HepG2 (cell line): ENCODE results near the gene RAB6B. TPM values are rescaled to one million over a fixed set of nuclear protein-coding genes. Genes with fewer than 3 reads are reported as not detected.

ENCODE experiments used
- EHMT2 ChIP-seq: fragments of 200-600 bp; sonication (generic); IDR thresholded peaks from 2 replicates; pipeline ENCODE4 v1.7.0; 2017; ENCODE audit warnings: antibody characterized with exemption, low read depth, low read length, borderline replicate concordance
- HNRNPK ChIP-seq: fragments of 200-400 bp; formaldehyde crosslinking; IDR thresholded peaks from 2 replicates; pipeline ENCODE4 v1.6.1; 2018; ENCODE audit warnings: low read length, low read depth, moderate library complexity, mild to moderate bottlenecking; ENCODE audit not compliant: poor library complexity, severe bottlenecking
- MTA1 ChIP-seq: sonication (generic); formaldehyde crosslinking; IDR thresholded peaks from 2 replicates; pipeline ENCODE4 v1.4.0; 2020; ENCODE audit warnings: missing genetic modification reagents, mild to moderate bottlenecking, borderline replicate concordance
- MTF1 ChIP-seq: sonication (generic); formaldehyde crosslinking; IDR thresholded peaks from 2 replicates; pipeline ENCODE4 v1.5.0; 2020; ENCODE audit warnings: missing genetic modification reagents
- MYC ChIP-seq: sonication (generic); formaldehyde crosslinking; IDR thresholded peaks from 2 replicates; pipeline ENCODE4 v1.9.0; 2021; ENCODE audit warnings: missing genetic modification reagents, borderline replicate concordance
- NCOA2 ChIP-seq: sonication (generic); formaldehyde crosslinking; IDR thresholded peaks from 2 replicates; pipeline ENCODE4 v1.8.0; 2022; ENCODE audit warnings: inconsistent platforms
- NCOA5 ChIP-seq: sonication (generic); formaldehyde crosslinking; IDR thresholded peaks from 2 replicates; pipeline ENCODE4 v1.4.0; 2020; ENCODE audit warnings: missing genetic modification reagents
- SIX1 ChIP-seq: sonication (generic); formaldehyde crosslinking; IDR thresholded peaks from 2 replicates; pipeline ENCODE4 v1.4.0; 2020; ENCODE audit warnings: missing genetic modification reagents, borderline replicate concordance
- ZHX1 ChIP-seq: sonication (generic); formaldehyde crosslinking; IDR thresholded peaks from 2 replicates; pipeline ENCODE4 v1.8.1; 2022; ENCODE audit warnings: low read depth, mild to moderate bottlenecking, missing genetic modification reagents
- ZNF556 ChIP-seq: sonication (generic); formaldehyde crosslinking; IDR thresholded peaks from 2 replicates; pipeline ENCODE4 v1.4.0; 2020; ENCODE audit warnings: mild to moderate bottlenecking, missing genetic modification reagents, borderline replicate concordance
- ZNF605 ChIP-seq: sonication (generic); formaldehyde crosslinking; IDR thresholded peaks from 2 replicates; pipeline ENCODE4 v1.8.0; 2022; ENCODE audit warnings: mild to moderate bottlenecking, missing genetic modification reagents
- ZNF713 ChIP-seq: sonication (generic); formaldehyde crosslinking; IDR thresholded peaks from 2 replicates; pipeline ENCODE4 v1.4.0; 2020; ENCODE audit warnings: mild to moderate bottlenecking, missing genetic modification reagents
- ZNF775 ChIP-seq: sonication (generic); formaldehyde crosslinking; IDR thresholded peaks from 2 replicates; pipeline ENCODE4 v1.4.0; 2020; ENCODE audit warnings: missing genetic modification reagents, mild to moderate bottlenecking, moderate library complexity, borderline replicate concordance
- polyA plus RNA-seq, 8 experiments: library from polyadenylated mRNA; depleted of rRNA in 3 of 8; stranded (reverse) in 7 of 8; unstranded in 1 of 8; fragments of >200 nt; fragmentation: Illumina TruSeq in 4 of 8; extraction: Trizol in 4 of 8; gene quantifications; 2 replicates each; pipeline versions ENCODE4 v1.2.1 to v1.2.3, GENCODE V29; 2011 to 2016; ENCODE audit warnings: low read depth in 4 of 8, missing spikeins in 1 of 8, mixed read lengths in 1 of 8; ENCODE audit not compliant: insufficient read depth in 1 of 8
- total RNA-seq, 5 experiments: library from RNA; depleted of rRNA; stranded (reverse); fragments of >200 nt; fragmentation: Illumina TruSeq; extraction: Trizol; gene quantifications; 2 replicates each; pipeline ENCODE4 v1.2.3, GENCODE V29; 2016; ENCODE audit warnings: low read depth in 1 of 5
- TF ChIP-seq, protein P1 (sequence below): sonication (generic); formaldehyde crosslinking; IDR thresholded peaks from 2 replicates; pipeline ENCODE4 v1.4.0; 2020; ENCODE audit warnings: missing genetic modification reagents, mild to moderate bottlenecking, borderline replicate concordance
- TF ChIP-seq, protein P2 (sequence below), 2 experiments: sonication (generic) in 1 of 2; formaldehyde crosslinking in 1 of 2; IDR thresholded peaks; 2 replicates each; pipeline versions ENCODE4 v1.5.1 to v1.6.1; 2011 to 2020; ENCODE audit warnings: borderline replicate concordance in 1 of 2, low read depth in 1 of 2, low read length in 1 of 2, mild to moderate bottlenecking in 1 of 2, missing genetic modification reagents in 1 of 2, moderate library complexity in 1 of 2
- TF ChIP-seq, protein P3 (sequence below): sonication (generic); formaldehyde crosslinking; IDR thresholded peaks from 2 replicates; pipeline ENCODE4; 2020; ENCODE audit warnings: missing genetic modification reagents, mild to moderate bottlenecking, borderline replicate concordance

The RAB6B gene
- total and polyA plus RNA-seq, 2 of the 13 experiments (the other 11 are each of a cell fraction or from before 2014, with no cell fraction given): 0.16 TPM; not detected in 1

GRCh38 chr3:133805702-133806475 lies 89.8 kb downstream of the RAB6B start, which contains the start of gene SRPRB (continued):
- TF ChIP-seq, protein P1, sequence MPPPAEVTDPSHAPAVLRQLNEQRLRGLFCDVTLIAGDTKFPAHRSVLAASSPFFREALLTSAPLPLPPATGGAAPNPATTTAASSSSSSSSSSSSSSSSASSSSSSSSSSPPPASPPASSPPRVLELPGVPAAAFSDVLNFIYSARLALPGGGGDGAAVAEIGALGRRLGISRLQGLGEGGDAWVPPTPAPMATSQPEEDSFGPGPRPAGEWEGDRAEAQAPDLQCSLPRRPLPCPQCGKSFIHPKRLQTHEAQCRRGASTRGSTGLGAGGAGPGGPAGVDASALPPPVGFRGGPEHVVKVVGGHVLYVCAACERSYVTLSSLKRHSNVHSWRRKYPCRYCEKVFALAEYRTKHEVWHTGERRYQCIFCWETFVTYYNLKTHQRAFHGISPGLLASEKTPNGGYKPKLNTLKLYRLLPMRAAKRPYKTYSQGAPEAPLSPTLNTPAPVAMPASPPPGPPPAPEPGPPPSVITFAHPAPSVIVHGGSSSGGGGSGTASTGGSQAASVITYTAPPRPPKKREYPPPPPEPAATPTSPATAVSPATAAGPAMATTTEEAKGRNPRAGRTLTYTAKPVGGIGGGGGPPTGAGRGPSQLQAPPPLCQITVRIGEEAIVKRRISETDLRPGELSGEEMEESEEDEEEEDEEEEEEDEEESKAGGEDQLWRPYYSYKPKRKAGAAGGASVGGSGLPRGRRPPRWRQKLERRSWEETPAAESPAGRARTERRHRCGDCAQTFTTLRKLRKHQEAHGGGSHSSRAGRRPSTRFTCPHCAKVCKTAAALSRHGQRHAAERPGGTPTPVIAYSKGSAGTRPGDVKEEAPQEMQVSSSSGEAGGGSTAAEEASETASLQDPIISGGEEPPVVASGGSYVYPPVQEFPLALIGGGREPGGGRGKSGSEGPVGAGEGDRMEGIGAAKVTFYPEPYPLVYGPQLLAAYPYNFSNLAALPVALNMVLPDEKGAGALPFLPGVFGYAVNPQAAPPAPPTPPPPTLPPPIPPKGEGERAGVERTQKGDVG (CRISPR knock-in tag): peak; percentile 81
- peak; percentile 81; the same call in 1 of the 2 replicates for TF ChIP-seq MTA1 (CRISPR knock-in tag)
- peak; percentile 76; the same call in 1 of the 2 replicates for TF ChIP-seq ZNF713 (CRISPR knock-in tag)
- TF ChIP-seq, protein P2, sequence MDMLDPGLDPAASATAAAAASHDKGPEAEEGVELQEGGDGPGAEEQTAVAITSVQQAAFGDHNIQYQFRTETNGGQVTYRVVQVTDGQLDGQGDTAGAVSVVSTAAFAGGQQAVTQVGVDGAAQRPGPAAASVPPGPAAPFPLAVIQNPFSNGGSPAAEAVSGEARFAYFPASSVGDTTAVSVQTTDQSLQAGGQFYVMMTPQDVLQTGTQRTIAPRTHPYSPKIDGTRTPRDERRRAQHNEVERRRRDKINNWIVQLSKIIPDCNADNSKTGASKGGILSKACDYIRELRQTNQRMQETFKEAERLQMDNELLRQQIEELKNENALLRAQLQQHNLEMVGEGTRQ (IDR thresholded peaks at IDR 0.05; ENCODE audit: low read depth, low read length): no peak
- TF ChIP-seq, protein P2 (CRISPR knock-in tag; IDR thresholded peaks at IDR 0.05; ENCODE audit: borderline replicate concordance): no peak
- no peak for TF ChIP-seq NCOA5 (CRISPR knock-in tag)
- peak; percentile 99 for TF ChIP-seq MYC
- no peak for TF ChIP-seq EHMT2
- no peak for TF ChIP-seq SIX1
- peak; percentile 31; the same call in 1 of the 2 replicates for TF ChIP-seq NCOA2
- 0 out of 2 replicates have a peak, but pooled peaks have one; percentile 32 for TF ChIP-seq ZHX1
- TF ChIP-seq ZNF775 (CRISPR knock-in tag): no peak
- no peak for TF ChIP-seq HNRNPK
- TF ChIP-seq ZNF556 (CRISPR knock-in tag): no peak
- TF ChIP-seq MTF1 (CRISPR knock-in tag): no peak
- peak; percentile 54; the same call in 1 of the 2 replicates for TF ChIP-seq ZNF605
- TF ChIP-seq, protein P3, sequence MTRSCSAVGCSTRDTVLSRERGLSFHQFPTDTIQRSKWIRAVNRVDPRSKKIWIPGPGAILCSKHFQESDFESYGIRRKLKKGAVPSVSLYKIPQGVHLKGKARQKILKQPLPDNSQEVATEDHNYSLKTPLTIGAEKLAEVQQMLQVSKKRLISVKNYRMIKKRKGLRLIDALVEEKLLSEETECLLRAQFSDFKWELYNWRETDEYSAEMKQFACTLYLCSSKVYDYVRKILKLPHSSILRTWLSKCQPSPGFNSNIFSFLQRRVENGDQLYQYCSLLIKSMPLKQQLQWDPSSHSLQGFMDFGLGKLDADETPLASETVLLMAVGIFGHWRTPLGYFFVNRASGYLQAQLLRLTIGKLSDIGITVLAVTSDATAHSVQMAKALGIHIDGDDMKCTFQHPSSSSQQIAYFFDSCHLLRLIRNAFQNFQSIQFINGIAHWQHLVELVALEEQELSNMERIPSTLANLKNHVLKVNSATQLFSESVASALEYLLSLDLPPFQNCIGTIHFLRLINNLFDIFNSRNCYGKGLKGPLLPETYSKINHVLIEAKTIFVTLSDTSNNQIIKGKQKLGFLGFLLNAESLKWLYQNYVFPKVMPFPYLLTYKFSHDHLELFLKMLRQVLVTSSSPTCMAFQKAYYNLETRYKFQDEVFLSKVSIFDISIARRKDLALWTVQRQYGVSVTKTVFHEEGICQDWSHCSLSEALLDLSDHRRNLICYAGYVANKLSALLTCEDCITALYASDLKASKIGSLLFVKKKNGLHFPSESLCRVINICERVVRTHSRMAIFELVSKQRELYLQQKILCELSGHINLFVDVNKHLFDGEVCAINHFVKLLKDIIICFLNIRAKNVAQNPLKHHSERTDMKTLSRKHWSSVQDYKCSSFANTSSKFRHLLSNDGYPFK: peak; percentile 92
